Measurements from ENCODE around the gene SCUBE2. TPM values are rescaled to one million over a fixed set of nuclear protein-coding genes. Genes with fewer than 3 reads are reported as not detected.

SCUBE2 gene
- total and polyA plus RNA-seq, 7 donors, result 2.3 to 22.9 (median 7.5) TPM

- no peak for DNase-seq
- Histone ChIP-seq H3K4me1 (peaks cover 0 to 37% (median 27%) of the 10 kb centered on the region in 4 donors), H3K9me3 (no peaks in the 10 kb centered on the region), H3K4me3 (no peak overlapping the region), H3K27ac (peak overlapping the region in 2 of 4 donors; percentile 49 to 74), H3K36me3 (no peaks in the 10 kb centered on the region), H3K27me3 (no peaks in the 10 kb centered on the region)
- 62 to 78% methylated on average over 3 of the region's 3 CpGs for WGBS, 2 donors
- intact Hi-C loops (cut with DNase I), result no loop called here
- TF ChIP-seq EP300 (IDR thresholded peaks at IDR 0.05), result no peak
- no peak for TF ChIP-seq POLR2A (IDR thresholded peaks at IDR 0.05)
- no peak for TF ChIP-seq POLR2AphosphoS5 (IDR thresholded peaks at IDR 0.05)
- no peak for TF ChIP-seq CTCF (IDR thresholded peaks at IDR 0.05)
Measured at GRCh38 chr11:9076661-9077060, 14.7 kb downstream of the SCUBE2 start.

GRCh38 chr11:9076046-9076445, 15.4 kb downstream of the SCUBE2 start:
- TF ChIP-seq POLR2AphosphoS5 (IDR thresholded peaks at IDR 0.05) (no peak), POLR2A (IDR thresholded peaks at IDR 0.05) (no peak), EP300 (IDR thresholded peaks at IDR 0.05) (no peak)
- Histone ChIP-seq H3K36me3 (no peaks in the 10 kb centered on the region), H3K27me3 (no peaks in the 10 kb centered on the region), H3K27ac (peak overlapping the region in 1 of 4 donors; percentile 74), H3K4me3 (no peak overlapping the region), H3K4me1 (peaks cover 0 to 37% (median 27%) of the 10 kb centered on the region in 4 donors), H3K9me3 (no peaks in the 10 kb centered on the region)
- WGBS, 2 donors, result 90 to 94% methylated on average over 3 of the region's 3 CpGs
- DNase-seq, result no peak
- intact Hi-C loops (cut with DNase I), result no loop called here

- TF ChIP-seq POLR2AphosphoS5 (IDR thresholded peaks at IDR 0.05) (no peak), EP300 (IDR thresholded peaks at IDR 0.05) (no peak), POLR2A (IDR thresholded peaks at IDR 0.05) (no peak), CTCF (IDR thresholded peaks at IDR 0.05) (no peak)
- Histone ChIP-seq H3K27me3 (no peaks in the 10 kb centered on the region), H3K9me3 (no peaks in the 10 kb centered on the region), H3K4me1 (peaks cover 0 to 37% (median 27%) of the 10 kb centered on the region in 4 donors), H3K36me3 (no peaks in the 10 kb centered on the region), H3K4me3 (no peak overlapping the region), H3K27ac (peak overlapping the region in 1 of 4 donors; percentile 74)
- 89% methylated on average over 4 of the region's 4 CpGs for WGBS, 2 donors
- DNase-seq, result no peak
- intact Hi-C loops (cut with DNase I), result no loop called here
Measured at GRCh38 chr11:9075556-9075955, 15.8 kb downstream of the SCUBE2 start.

- Histone ChIP-seq H3K4me3 (no peak overlapping the region), H3K36me3 (no peaks in the 10 kb centered on the region), H3K4me1 (peaks cover 0 to 37% (median 27%) of the 10 kb centered on the region in 4 donors), H3K27ac (no peak overlapping the region), H3K27me3 (no peaks in the 10 kb centered on the region), H3K9me3 (no peaks in the 10 kb centered on the region)
- intact Hi-C loops (cut with DNase I), result no loop called here
- WGBS, 2 donors, result 89 to 90% methylated on average over 15 of the region's 15 CpGs
- no peak for TF ChIP-seq CTCF (IDR thresholded peaks at IDR 0.05)
- no peak for TF ChIP-seq EP300 (IDR thresholded peaks at IDR 0.05)
- TF ChIP-seq POLR2AphosphoS5 (IDR thresholded peaks at IDR 0.05), result no peak
- no peak for TF ChIP-seq POLR2A (IDR thresholded peaks at IDR 0.05)
- no peak for DNase-seq
Measured at GRCh38 chr11:9074338-9075029, 16.9 kb downstream of the SCUBE2 start.

GRCh38 chr11:9073466-9074225, 17.8 kb downstream of the SCUBE2 start:
- no peak for DNase-seq
- Histone ChIP-seq H3K9me3 (no peaks in the 10 kb centered on the region), H3K4me3 (no peak overlapping the region), H3K27ac (no peak overlapping the region), H3K36me3 (no peaks in the 10 kb centered on the region), H3K27me3 (no peaks in the 10 kb centered on the region), H3K4me1 (peaks cover 0 to 34% (median 26%) of the 10 kb centered on the region in 4 donors)
- no peak for TF ChIP-seq CTCF (IDR thresholded peaks at IDR 0.05)
- no peak for TF ChIP-seq POLR2AphosphoS5 (IDR thresholded peaks at IDR 0.05)
- no peak for TF ChIP-seq POLR2A (IDR thresholded peaks at IDR 0.05)
- TF ChIP-seq EP300 (IDR thresholded peaks at IDR 0.05), result no peak
- 95 to 97% methylated on average over 6 of the region's 6 CpGs for WGBS, 2 donors
- intact Hi-C loops (cut with DNase I), result no loop called here

All from sigmoid colon (tissue), 7 donors.